Endothelial cell of umbilical vein (primary cell): ENCODE results near the gene ZSCAN20. TPM values are rescaled to one million over a fixed set of nuclear protein-coding genes. Genes with fewer than 3 reads are reported as not detected.

ENCODE experiments used
- BruUV-seq: library from RNA; stranded (reverse); fragments of 400-500 nt; replicated peaks from 2 replicates; lab custom pipeline; 2021; lab: Mats Ljungman, UMichigan
- CTCF ChIA-PET: fragments of 300-600, 350-600 bp; sonication (Branson Sonifier 250); formaldehyde crosslinking; loops from one replicate; lab custom pipeline; 2021; ENCODE audit warnings: antibody characterized with exemption, inconsistent platforms; lab: Charles Lee
- POLR2A ChIA-PET: fragments of 300-600, 350-600 bp; sonication (Branson Sonifier 250); formaldehyde crosslinking; loops from one replicate; lab custom pipeline; 2021; ENCODE audit warnings: antibody characterized with exemption, inconsistent platforms; lab: Charles Lee
- DNase-seq: peaks from one replicate; pipeline ENCODE4 v3.0.0-alpha.2; 2011; ENCODE audit warnings: low read depth, low spot score
- FAIRE-seq: peaks from 2 replicates; lab custom pipeline; 2011; peaks lifted over from hg19 to GRCh38; lab: Jason Lieb, UNC
- H2AFZ ChIP-seq: 2 replicates; pipeline ENCODE4 v1.6.0; 2012; ENCODE audit warnings: low read depth, low read length, control low read depth, inconsistent platforms
- H3K27ac ChIP-seq: 2 replicates; pipeline ENCODE4 v1.5.1; 2011; ENCODE audit warnings: low read depth, mild to moderate bottlenecking, control low read depth, low read length, moderate library complexity; ENCODE audit not compliant: insufficient read depth
- H3K27me3 ChIP-seq, 2 experiments: 2 replicates each; pipeline versions ENCODE4 v1.6.0 to v1.6.1; 2011; ENCODE audit warnings: low read length in 2 of 2, mixed read lengths in 1 of 2; ENCODE audit not compliant: control insufficient read depth in 2 of 2, insufficient read depth in 2 of 2
- H3K36me3 ChIP-seq, 2 experiments: 2 replicates in 1 of 2; 3 replicates in 1 of 2; pipeline ENCODE4 v1.5.1; 2011; ENCODE audit warnings: low read length in 2 of 2, mild to moderate bottlenecking in 1 of 2, moderate library complexity in 1 of 2; ENCODE audit not compliant: control insufficient read depth in 2 of 2, insufficient read depth in 2 of 2; ENCODE audit errors: extremely low read depth in 1 of 2
- H3K4me1 ChIP-seq: 3 replicates; pipeline ENCODE4 v1.5.1; 2011; ENCODE audit warnings: mild to moderate bottlenecking, low read length; ENCODE audit not compliant: control insufficient read depth, insufficient read depth; ENCODE audit errors: extremely low read depth
- H3K4me2 ChIP-seq: 2 replicates; pipeline ENCODE4 v1.6.1; 2011; ENCODE audit warnings: low read length, control low read depth, mixed read lengths; ENCODE audit not compliant: insufficient read depth
- H3K4me3 ChIP-seq, 3 experiments: fragments of 200-600 bp in 1 of 3; sonication (generic), shearing (Covaris generic) in 1 of 3; replicated peaks in 1 of 3; 2 replicates each; pipeline ENCODE4 v1.5.1; 2011 to 2016; ENCODE audit warnings: control low read depth in 3 of 3, low read length in 3 of 3, mild to moderate bottlenecking in 2 of 3, inconsistent platforms in 1 of 3, low read depth in 1 of 3, moderate library complexity in 1 of 3; ENCODE audit not compliant: insufficient read depth in 1 of 3
- H3K79me2 ChIP-seq: 2 replicates; pipeline ENCODE4 v1.6.0; 2012; ENCODE audit warnings: low read length, inconsistent platforms; ENCODE audit not compliant: control insufficient read depth, insufficient read depth
- H3K9ac ChIP-seq: replicated peaks from 2 replicates; pipeline ENCODE3; 2011; ENCODE audit warnings: low read length, control low read depth; ENCODE audit not compliant: insufficient read depth; ENCODE audit errors: extremely low read depth
- H3K9me1 ChIP-seq: replicated peaks from 3 replicates; pipeline ENCODE4 v1.6.0; 2011; ENCODE audit warnings: mild to moderate bottlenecking, low read length; ENCODE audit not compliant: control insufficient read depth, insufficient read depth; ENCODE audit errors: extremely low read depth
- H3K9me3 ChIP-seq: replicated peaks from 2 replicates; pipeline ENCODE4 v1.5.1; 2012; ENCODE audit warnings: low read length, inconsistent platforms; ENCODE audit not compliant: control insufficient read depth, insufficient read depth
- H4K20me1 ChIP-seq: replicated peaks from 2 replicates; pipeline ENCODE3; 2011; ENCODE audit warnings: mild to moderate bottlenecking, low read length; ENCODE audit not compliant: control insufficient read depth, insufficient read depth; ENCODE audit errors: extremely low read depth
- CTCF ChIP-seq, 2 donors: IDR thresholded peaks; 1 replicate in 1 of 2; 2 replicates in 1 of 2; pipeline ENCODE4 v1.5.1; 2011; ENCODE audit warnings: low read length in 2 of 2, mild to moderate bottlenecking in 2 of 2, moderate library complexity in 2 of 2, control low read depth in 1 of 2, inconsistent platforms in 1 of 2, low read depth in 1 of 2; ENCODE audit not compliant: insufficient read depth in 1 of 2; ENCODE audit errors: extremely low read depth in 1 of 2
- FOS ChIP-seq: IDR thresholded peaks from 2 replicates; pipeline ENCODE4 v1.6.1; 2011; ENCODE audit warnings: mild to moderate bottlenecking, low read length, moderate library complexity, borderline replicate concordance; ENCODE audit not compliant: insufficient read depth
- GATA2 ChIP-seq: IDR thresholded peaks from 2 replicates; pipeline ENCODE4 v1.7.0; 2011; ENCODE audit warnings: low read depth, mild to moderate bottlenecking, moderate library complexity, mixed read lengths, low read length; ENCODE audit not compliant: insufficient read length, insufficient read depth
- dilution Hi-C: fragments of 300-500 bp; cut with MboI; formaldehyde crosslinking; loops from one replicate; pipeline ENCODE4 v1.15.0; 2019; ENCODE audit warnings: low sequenced_read_pairs; ENCODE audit not compliant: extremely low pct_ligation_motif_present
- intact Hi-C: fragments of 100-400 bp; cut with micrococcal nuclease; formaldehyde crosslinking; loops from one replicate; pipeline ENCODE4 v1.10.0; 2022
- polyA plus RNA-seq, 4 experiments: library from polyadenylated mRNA; depleted of rRNA in 3 of 4; stranded (reverse) in 3 of 4; unstranded in 1 of 4; fragments of >200 nt; gene quantifications; 2 replicates each; pipeline versions ENCODE4 v1.2.1 to v1.2.3, GENCODE V29; 2011 to 2012; ENCODE audit warnings: missing spikeins in 1 of 4
- total RNA-seq: library from RNA; stranded (reverse); gene quantifications from 2 replicates; pipeline ENCODE4 v1.2.3, GENCODE V29; 2021

ZSCAN20 gene
- total and polyA plus RNA-seq, 2 donors (not counting 3 experiments of a cell fraction or from before 2014, with no cell fraction given) = 1.2 to 5.8 TPM

GRCh38 chr1:33455539-33456501, 16.6 kb upstream of the ZSCAN20 start:
- Histone ChIP-seq H3K36me3 (no peaks in the 10 kb centered on the region), H3K27ac (no peak overlapping the region), H3K9me1 (no peaks in the 10 kb centered on the region), H3K79me2 (no peaks in the 10 kb centered on the region), H3K4me3 (no peak overlapping the region), H3K27me3 (no peaks in the 10 kb centered on the region), H4K20me1 (no peaks in the 10 kb centered on the region), H3K9ac (no peak overlapping the region), H3K9me3 (no peaks in the 10 kb centered on the region), H2AFZ (peak overlapping the region; percentile 17), H3K4me2 (no peak overlapping the region), H3K4me1 (peaks cover 10% of the 10 kb centered on the region)
- FAIRE-seq = peak; percentile 85
- dilution Hi-C loops = no loop called here
- no TSS peak for BruUV-seq
- TF ChIP-seq CTCF (IDR thresholded peaks at IDR 0.05; ENCODE audit: extremely low read depth in 1 of 2, insufficient read depth in 1 of 2, low read depth in 1 of 2, low read length in 2 of 2) (peak; percentile 68 to 69), GATA2 (no peak), FOS (no peak)
- POLR2A ChIA-PET = interaction anchor here (1.4 kb wide), 1 partner anchor 160 kb away, joined by 8 read pairs; no protein-coding TSS in a partner anchor
- CTCF ChIA-PET = interaction anchor here (0.5 to 1.9 kb wide), 27 partner anchors 9 to 362 kb away, joined by 3 to 26 read pairs (median 4); partner anchors contain the start of genes A3GALT2 and PHC2
- DNase-seq = peak; percentile 67
- intact Hi-C loops = loop anchor here (1.0 to 5.0 kb wide), 6 partner anchors 25 to 344 kb away; partner anchors contain the start of gene PHC2
